Large intestine (tissue), 12 donors: ENCODE results near the gene OSR1. TPM values are rescaled to one million over a fixed set of nuclear protein-coding genes. Genes with fewer than 3 reads are reported as not detected.
"Not testable (repeated sequence)": the region's sequence is repeated elsewhere in the genome, so short reads cannot be mapped to it uniquely, and the experiment has no call there.

Experiments
- DNase-seq, 2 donors: peaks; one replicate each; pipeline versions ENCODE4 v3.0.0 to v3.0.0-alpha.2; 2013
- H3K27ac ChIP-seq: one replicate; pipeline ENCODE4 v1.5.1; 2013; ENCODE audit warnings: low read length
- H3K27me3 ChIP-seq: 2 replicates; pipeline ENCODE4 v1.6.1; 2013; ENCODE audit warnings: low read length; ENCODE audit not compliant: control insufficient read depth, insufficient read depth
- H3K36me3 ChIP-seq: 2 replicates; pipeline ENCODE4 v1.6.1; 2013; ENCODE audit warnings: low read length; ENCODE audit not compliant: control insufficient read depth, insufficient read depth
- H3K4me1 ChIP-seq: one replicate; pipeline ENCODE4 v1.6.1; 2013; ENCODE audit warnings: low read length; ENCODE audit not compliant: control insufficient read depth, insufficient read depth
- H3K4me3 ChIP-seq: one replicate; pipeline ENCODE4 v1.5.1; 2013; ENCODE audit warnings: low read length
- H3K9me3 ChIP-seq: one replicate; pipeline ENCODE4 v1.6.1; 2013; ENCODE audit warnings: mild to moderate bottlenecking, low read depth, low read length, moderate library complexity; ENCODE audit not compliant: control insufficient read depth
- WGBS: methylation state at CpG from one replicate; pipeline ENCODE4 v1.1.5; 2013; ENCODE audit warnings: low lambda C conversion rate; ENCODE audit not compliant: insufficient coverage; 5-methylcytosine and 5-hydroxymethylcytosine counted together
- long read RNA-seq, 11 donors: transcript quantifications; one replicate each; lab custom pipeline, GENCODE V29; 2026
- polyA plus RNA-seq: library from polyadenylated mRNA; unstranded; fragments of 120-200 nt; gene quantifications from one replicate; pipeline ENCODE4 v1.2.1, GENCODE V29; 2013

OSR1 gene
- 17.7 TPM for polyA plus RNA-seq
- long read RNA-seq, donor 1, full-length matches to known transcripts, result 7 of 7 reads
- long read RNA-seq, donor 1, partial matches to known transcripts, result 0 of 7 reads
- long read RNA-seq, donor 1, other reads (novel, unspliced or antisense), result 0 of 7 reads
- long read RNA-seq, donor 2, full-length matches to known transcripts, result 2 of 7 reads
- long read RNA-seq, donor 2, partial matches to known transcripts, result 5 of 7 reads
- long read RNA-seq, donor 2, other reads (novel, unspliced or antisense), result 0 of 7 reads
- long read RNA-seq, donor 3, result 0 reads
- long read RNA-seq, donor 4, result 0 reads
- long read RNA-seq, donor 5, full-length matches to known transcripts, result 12 of 12 reads
- long read RNA-seq, donor 5, partial matches to known transcripts, result 0 of 12 reads
- long read RNA-seq, donor 5, other reads (novel, unspliced or antisense), result 0 of 12 reads
- long read RNA-seq, donor 6, full-length matches to known transcripts, result 9 of 9 reads
- long read RNA-seq, donor 6, partial matches to known transcripts, result 0 of 9 reads
- long read RNA-seq, donor 6, other reads (novel, unspliced or antisense), result 0 of 9 reads
- long read RNA-seq, donor 7, full-length matches to known transcripts, result 11 of 16 reads
- long read RNA-seq, donor 7, partial matches to known transcripts, result 5 of 16 reads
- long read RNA-seq, donor 7, other reads (novel, unspliced or antisense), result 0 of 16 reads
- long read RNA-seq, donor 8, partial matches to known transcripts, result 0 of 4 reads
- long read RNA-seq, donor 8, other reads (novel, unspliced or antisense), result 0 of 4 reads
- long read RNA-seq, donor 9, full-length matches to known transcripts, result 4 of 4 reads
- long read RNA-seq, donor 9, partial matches to known transcripts, result 0 of 4 reads
- long read RNA-seq, donor 9, other reads (novel, unspliced or antisense), result 0 of 4 reads
- long read RNA-seq, donor 10, full-length matches to known transcripts, result 11 of 11 reads
- long read RNA-seq, donor 10, partial matches to known transcripts, result 0 of 11 reads
- long read RNA-seq, donor 10, other reads (novel, unspliced or antisense), result 0 of 11 reads
- long read RNA-seq, donor 11, full-length matches to known transcripts, result 9 of 9 reads
- long read RNA-seq, donor 11, partial matches to known transcripts, result 0 of 9 reads
- long read RNA-seq, donor 11, other reads (novel, unspliced or antisense), result 0 of 9 reads

- Histone ChIP-seq H3K4me3 (peak within 1 kb of the TSS; percentile 55), H3K9me3 (peaks cover 20% of the 10 kb centered on the region), H3K27me3 (peaks cover 96% of the 10 kb centered on the region), H3K36me3 (no peaks in the 10 kb centered on the region), H3K27ac (no peak within 1 kb of the TSS), H3K4me1 (peaks cover 31% of the 10 kb centered on the region)
- WGBS, result no CpG with 5 or more reads among the region's 51 CpGs
- peak; percentile 35 to 55 for DNase-seq
Observed at GRCh38 chr2:19358242-19359020, at the start of gene OSR1. OSR1 (minus strand) TSS chr2:19358623; CDS start chr2:19353805, 4,818 bp downstream.

DNA sequence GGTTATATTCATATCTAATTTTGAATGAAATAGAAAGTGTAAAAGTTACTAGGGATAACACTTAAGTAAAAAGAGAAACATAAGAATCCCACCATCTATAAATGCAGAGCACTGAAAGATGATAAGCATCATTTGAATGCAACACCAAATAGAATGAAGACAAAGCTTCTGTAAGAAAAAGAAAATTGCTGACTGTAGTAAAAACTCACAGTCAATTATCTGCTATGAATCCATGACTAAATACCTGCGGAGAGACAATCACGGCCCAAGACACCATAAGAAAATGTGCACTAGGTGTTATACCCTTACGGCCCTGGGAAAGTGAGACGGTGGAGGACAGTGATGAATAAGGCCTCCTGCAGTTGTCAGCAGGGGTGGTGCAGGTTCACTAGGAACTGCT lies 45.4 kb upstream of the OSR1 start:
- no peak overlapping the region for H3K27ac ChIP-seq
- no peak for DNase-seq
- H3K9me3 ChIP-seq, result no peaks in the 10 kb centered on the region
- no peaks in the 10 kb centered on the region for H3K36me3 ChIP-seq
- no peaks in the 10 kb centered on the region for H3K4me1 ChIP-seq
- no CpG with 5 or more reads among the region's 4 CpGs for WGBS
- no peaks in the 10 kb centered on the region for H3K27me3 ChIP-seq
- H3K4me3 ChIP-seq, result no peak overlapping the region

DNA sequence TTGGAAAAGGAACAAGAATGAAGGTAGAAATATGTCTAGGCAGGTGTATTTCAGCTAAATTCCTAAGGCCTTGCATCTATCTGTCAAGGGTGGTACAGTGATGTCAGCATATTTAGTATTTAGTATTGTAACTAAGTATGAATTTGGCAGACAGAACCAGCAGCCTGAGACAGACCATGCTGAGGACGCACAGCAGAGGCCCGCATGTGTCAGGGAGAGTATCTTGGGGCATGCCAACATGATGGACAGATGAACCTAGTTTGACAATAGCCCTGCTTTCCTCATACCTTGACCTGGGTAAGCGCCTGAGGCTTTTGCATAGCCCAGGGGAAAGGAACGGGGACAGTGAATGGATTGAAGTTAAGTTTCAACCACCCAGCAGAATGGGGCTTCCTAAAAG lies 33.8 kb upstream of the OSR1 start:
- H3K9me3 ChIP-seq, result no peaks in the 10 kb centered on the region
- H3K4me1 ChIP-seq, result no peaks in the 10 kb centered on the region
- DNase-seq, result no peak
- H3K27me3 ChIP-seq, result no peaks in the 10 kb centered on the region
- H3K4me3 ChIP-seq, result no peak overlapping the region
- WGBS, result no CpG with 5 or more reads among the region's 4 CpGs
- no peaks in the 10 kb centered on the region for H3K36me3 ChIP-seq
- no peak overlapping the region for H3K27ac ChIP-seq

- not testable (repeated sequence) for H3K27ac ChIP-seq, H3K9me3 ChIP-seq, H3K4me3 ChIP-seq, DNase-seq, H3K4me1 ChIP-seq, H3K27me3 ChIP-seq, H3K36me3 ChIP-seq
- no CpG with 5 or more reads among the region's 7 CpGs for WGBS
Observed at GRCh38 chr2:19389469-19389868, 31.0 kb upstream of the OSR1 start.

DNA sequence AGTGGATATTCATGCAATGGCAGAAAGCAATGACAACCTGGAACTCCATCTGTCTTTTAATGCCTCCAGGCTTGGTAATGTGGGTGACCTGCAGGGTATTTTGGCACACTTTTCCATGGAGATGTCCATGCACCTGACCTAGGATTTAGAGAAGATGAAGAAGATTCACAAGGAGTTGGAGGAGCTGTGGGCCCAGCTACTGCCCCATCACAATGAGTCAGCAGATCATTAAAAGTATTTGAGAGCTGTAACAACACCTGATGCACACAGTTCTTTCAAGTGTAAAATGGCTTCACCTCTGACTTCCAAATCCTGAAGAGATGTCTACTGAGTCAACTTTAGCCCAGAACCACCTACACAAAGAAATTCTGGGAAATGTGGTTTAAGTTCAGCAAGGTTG lies 22.1 kb upstream of the OSR1 start:
- Histone ChIP-seq H3K27ac (no peak overlapping the region), H3K9me3 (no peaks in the 10 kb centered on the region), H3K4me1 (no peaks in the 10 kb centered on the region), H3K27me3 (peaks cover 3% of the 10 kb centered on the region), H3K4me3 (no peak overlapping the region), H3K36me3 (no peaks in the 10 kb centered on the region)
- no peak for DNase-seq

DNA sequence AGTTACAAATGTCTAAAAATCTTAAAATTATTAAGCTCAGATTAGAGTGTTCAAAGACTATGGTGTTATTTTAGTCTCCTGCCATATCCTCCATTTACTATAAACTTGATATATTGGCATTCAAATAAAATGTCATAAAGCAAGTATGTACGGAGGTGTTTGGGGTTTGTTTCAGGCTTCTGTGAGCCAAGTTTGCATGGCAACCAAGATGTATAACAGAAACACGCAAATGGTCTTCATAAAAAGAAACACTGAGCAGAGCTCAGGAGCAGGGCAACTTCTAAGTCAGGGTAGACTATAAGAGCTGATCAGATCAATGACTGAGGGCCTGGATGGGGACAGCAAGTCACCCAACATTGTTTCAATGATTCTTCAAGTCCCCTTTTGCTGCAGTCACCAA lies 20.5 kb upstream of the OSR1 start:
- Histone ChIP-seq H3K4me3 (no peak overlapping the region), H3K36me3 (no peaks in the 10 kb centered on the region), H3K27me3 (peaks cover 3% of the 10 kb centered on the region), H3K27ac (no peak overlapping the region), H3K4me1 (no peaks in the 10 kb centered on the region), H3K9me3 (no peaks in the 10 kb centered on the region)
- DNase-seq, result no peak
- no CpG with 5 or more reads among the region's 2 CpGs for WGBS

DNA sequence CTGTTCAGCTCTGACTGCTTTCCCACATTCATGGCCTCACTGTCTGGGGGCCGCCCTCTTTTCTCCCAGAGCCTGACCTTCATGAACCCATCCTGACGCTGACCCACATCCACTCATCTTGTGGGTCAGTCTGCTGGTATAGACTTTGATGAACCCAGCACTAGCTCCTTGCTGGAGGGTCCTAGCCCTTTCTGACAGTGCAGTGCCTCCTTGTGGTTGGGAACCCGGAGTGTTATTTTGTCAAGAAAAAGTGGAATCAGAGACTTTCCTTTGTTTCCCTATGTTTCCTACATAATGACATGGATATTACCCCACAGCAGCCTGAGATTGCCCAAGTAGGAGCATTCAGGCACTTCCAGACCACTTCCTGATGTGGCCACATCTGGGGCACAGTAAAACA lies 19.3 kb upstream of the OSR1 start:
- Histone ChIP-seq H3K4me1 (no peaks in the 10 kb centered on the region), H3K27ac (no peak overlapping the region), H3K36me3 (no peaks in the 10 kb centered on the region), H3K27me3 (peaks cover 3% of the 10 kb centered on the region), H3K4me3 (no peak overlapping the region), H3K9me3 (no peaks in the 10 kb centered on the region)
- WGBS, result no CpG with 5 or more reads among the region's 3 CpGs
- DNase-seq, result no peak

DNA sequence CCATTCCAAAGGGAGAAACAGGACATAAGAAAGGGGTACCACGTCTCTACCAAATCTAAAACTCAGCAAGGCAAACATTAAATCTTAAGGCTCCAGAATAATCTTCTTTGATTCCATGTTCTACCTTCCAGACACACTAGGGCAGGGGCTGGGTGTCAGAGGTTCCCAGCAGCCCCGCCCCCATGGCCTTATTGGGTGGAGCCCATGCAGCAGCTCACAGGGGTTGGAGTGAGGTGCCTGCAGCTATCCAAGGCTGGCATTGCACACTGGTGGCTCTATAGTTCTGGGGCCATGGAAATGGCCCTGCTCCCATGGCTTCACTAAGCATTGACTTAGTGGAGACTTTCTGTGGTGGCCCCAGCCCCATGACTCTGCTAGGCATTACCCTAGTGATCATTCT lies 14.9 kb upstream of the OSR1 start:
- WGBS, result no CpG with 5 or more reads among the region's 2 CpGs
- no peak for DNase-seq
- Histone ChIP-seq H3K9me3 (no peaks in the 10 kb centered on the region), H3K36me3 (no peaks in the 10 kb centered on the region), H3K27ac (no peak overlapping the region), H3K4me3 (no peak overlapping the region), H3K27me3 (peaks cover 23% of the 10 kb centered on the region), H3K4me1 (no peaks in the 10 kb centered on the region)

DNA sequence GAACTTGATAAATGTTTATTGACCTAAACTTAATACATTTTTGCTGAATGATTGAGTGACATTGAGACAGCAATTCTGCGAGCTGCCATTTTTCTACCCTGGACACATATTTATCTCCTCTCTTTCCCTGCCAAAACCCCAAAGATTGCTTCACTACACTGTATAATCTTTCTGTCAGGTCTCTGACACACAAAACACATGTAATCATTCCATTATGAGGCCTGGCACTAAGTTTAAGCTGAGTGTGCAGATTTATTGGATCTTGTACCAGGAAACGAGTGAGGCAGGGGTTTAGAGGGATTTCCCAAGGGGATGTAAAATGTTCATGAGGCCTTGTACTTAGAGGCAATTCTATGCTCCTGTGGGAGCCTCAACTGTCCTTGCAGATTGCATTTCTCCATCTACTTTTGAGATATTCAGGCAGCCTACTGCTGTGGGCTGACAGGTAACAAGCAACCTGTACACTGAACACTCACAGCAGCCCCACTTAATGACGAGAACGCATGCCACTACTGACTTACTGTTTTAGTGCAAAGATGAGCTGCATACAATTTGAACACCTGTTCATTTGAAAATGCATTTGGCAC lies 13.7 kb upstream of the OSR1 start:
- H3K9me3 ChIP-seq, result no peaks in the 10 kb centered on the region
- no peaks in the 10 kb centered on the region for H3K36me3 ChIP-seq
- peaks cover 29% of the 10 kb centered on the region for H3K27me3 ChIP-seq
- H3K4me1 ChIP-seq, result no peaks in the 10 kb centered on the region
- WGBS, result 60% methylated on average over 1 of the region's 4 CpGs
- no peak for DNase-seq
- H3K4me3 ChIP-seq, result no peak overlapping the region
- no peak overlapping the region for H3K27ac ChIP-seq
